Pancreas (tissue), 10 donors: ENCODE results near the gene FAIM2. TPM values are rescaled to one million over a fixed set of nuclear protein-coding genes. Genes with fewer than 3 reads are reported as not detected.
A peak's percentile ranks its signal among the peaks of the same experiment; 100 is the strongest.

Experiments
- ATAC-seq, 4 donors: fragments of 200-7000 bp; cut with Tn5 transposase; one replicate each; pipeline versions ENCODE4 v1.8.0 to v1.9.1; 2020; ENCODE audit warnings: mild to moderate bottlenecking in 4 of 4, moderate library complexity in 4 of 4
- DNase-seq, 6 donors: peaks; one replicate each; pipeline ENCODE4 v3.0.0-alpha.2; 2020
- FAIRE-seq: peaks from 2 replicates; lab custom pipeline; 2012; peaks lifted over from hg19 to GRCh38; lab: Jason Lieb, UNC
- H3K27ac ChIP-seq, 4 donors: fragments of 200-600 bp; sonication (generic); 1 replicate in 3 of 4; 2 replicates in 1 of 4; pipeline versions ENCODE4 v1.5.0 to v1.8.0; 2020
- H3K27me3 ChIP-seq, 4 donors: fragments of 200-600 bp; one replicate each; pipeline ENCODE4 v1.8.0; 2021
- H3K36me3 ChIP-seq, 3 donors: fragments of 200-600 bp; sonication (generic) in 1 of 3; one replicate each; pipeline versions ENCODE4 v1.5.0 to v1.8.0; 2020 to 2021
- H3K4me1 ChIP-seq, 3 donors: fragments of 200-600 bp; one replicate each; pipeline ENCODE4 v1.8.0; 2021
- H3K4me3 ChIP-seq, 4 donors: fragments of 200-600 bp; sonication (generic) in 2 of 4; one replicate each; pipeline versions ENCODE4 v1.5.0 to v1.8.0; 2020 to 2021
- H3K9me3 ChIP-seq, 4 donors: fragments of 200-600 bp; one replicate each; pipeline ENCODE4 v1.8.0; 2021
- WGBS, 2 donors: extraction: QIAGEN DNeasy Blood & Tissue Kit; methylation state at CpG; one replicate each; pipeline ENCODE4 v1.1.7; 2013; 5-methylcytosine and 5-hydroxymethylcytosine counted together
- intact Hi-C, 3 donors: fragments of 100-400 bp; cut with DNase I; formaldehyde crosslinking; loops; one replicate each; pipeline versions ENCODE4 v1.11.1 to v1.14.2; 2022
- polyA plus RNA-seq, 2 donors: library from polyadenylated mRNA; stranded (reverse); fragments of 200-250 nt; gene quantifications; one replicate each; pipeline ENCODE4 v1.2.3, GENCODE V29; 2013
- total RNA-seq, 6 donors: library from RNA; stranded (reverse); fragmentation: NEBNext Ultra II Directional in 4 of 6; extraction: Animal tissue kit (Norgen Biotek cat#: 25700) in 4 of 6; gene quantifications; one replicate each; pipeline versions ENCODE4 v1.2.1 to v1.2.4, GENCODE V29; 2021 to 2023
- TF ChIP-seq, protein P1 (sequence below), 4 donors: fragments of 200-600 bp; sonication (generic) in 3 of 4; IDR thresholded peaks; one replicate each; pipeline versions ENCODE4 v1.5.0 to v1.8.0; 2021; ENCODE audit warnings: antibody characterized with exemption in 4 of 4
- donor health status: healthy with polysubstance abuse.
- donor health status: DM: no; HTN: no; CAD: no; lungs with moderate emphysema.
- donor health status: DM: no; HTN: no; CAD: no.
- donor health status: control.
- donor health status: control.
- donor health status: Bipolar disorder and iron deficiency.
- donor health status: DM: yes; HTN: yes; CAD: no.
- donor health status: DM: no; HTN: no; CAD: no.
- donor health status: DM: no; HTN: no; CAD: no.
- donor health status: DM: yes; HTN: yes; CAD: no.

The FAIM2 gene
- total and polyA plus RNA-seq, 8 donors = 0.14 to 2.1 (median 0.56) TPM

DNA sequence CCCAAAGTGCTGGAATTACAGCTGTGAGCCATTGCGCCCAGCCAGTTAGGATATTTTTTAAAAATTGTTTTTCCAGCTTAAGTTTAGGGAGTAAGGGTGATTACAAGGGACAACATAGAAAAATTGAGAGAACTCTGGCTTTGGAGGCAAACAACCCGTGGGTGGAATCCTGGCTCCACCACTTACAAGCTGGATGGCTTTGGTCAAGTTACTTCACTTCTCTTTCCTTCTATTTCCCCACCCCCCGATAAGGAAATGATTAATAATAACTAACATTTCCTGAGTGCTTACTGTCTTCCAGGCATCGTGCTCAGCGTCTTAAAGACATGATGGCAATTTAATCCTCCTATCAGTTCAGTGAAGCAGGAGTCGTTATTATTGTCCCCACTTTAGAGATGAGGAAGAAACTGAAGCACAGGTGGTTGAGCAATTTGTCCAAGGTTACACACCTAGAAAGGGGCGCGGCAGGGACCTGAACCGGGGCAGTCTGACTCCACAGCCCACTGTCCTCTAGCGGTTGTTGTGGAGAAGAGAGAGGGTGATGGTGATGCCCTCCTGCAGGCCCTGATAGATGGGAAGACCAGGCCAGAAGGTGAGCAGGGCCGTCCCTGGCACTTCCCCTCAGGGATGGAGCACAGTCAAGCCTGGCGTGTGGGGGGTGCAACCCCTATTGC is 16.7 kb upstream of the FAIM2 start:
- no peak for FAIRE-seq

GRCh38 chr12:49917788-49918173 is 14.1 kb upstream of the FAIM2 start:
- intact Hi-C loops = no loop called here
- no peaks in the 10 kb centered on the region for H3K36me3 ChIP-seq

More for the DNA sequence above, 16.7 kb upstream of the FAIM2 start:
- Histone ChIP-seq H3K4me1 (peaks cover 0 to 6% (median 4%) of the 10 kb centered on the region in 3 donors), H3K36me3 (no peaks in the 10 kb centered on the region), H3K27ac (no peak overlapping the region), H3K4me3 (no peak overlapping the region), H3K9me3 (no peaks in the 10 kb centered on the region), H3K27me3 (no peaks in the 10 kb centered on the region)
- WGBS, 2 donors = 70 to 75% methylated on average over 12 of the region's 12 CpGs
- intact Hi-C loops = no loop called here
- TF ChIP-seq, protein P1, sequence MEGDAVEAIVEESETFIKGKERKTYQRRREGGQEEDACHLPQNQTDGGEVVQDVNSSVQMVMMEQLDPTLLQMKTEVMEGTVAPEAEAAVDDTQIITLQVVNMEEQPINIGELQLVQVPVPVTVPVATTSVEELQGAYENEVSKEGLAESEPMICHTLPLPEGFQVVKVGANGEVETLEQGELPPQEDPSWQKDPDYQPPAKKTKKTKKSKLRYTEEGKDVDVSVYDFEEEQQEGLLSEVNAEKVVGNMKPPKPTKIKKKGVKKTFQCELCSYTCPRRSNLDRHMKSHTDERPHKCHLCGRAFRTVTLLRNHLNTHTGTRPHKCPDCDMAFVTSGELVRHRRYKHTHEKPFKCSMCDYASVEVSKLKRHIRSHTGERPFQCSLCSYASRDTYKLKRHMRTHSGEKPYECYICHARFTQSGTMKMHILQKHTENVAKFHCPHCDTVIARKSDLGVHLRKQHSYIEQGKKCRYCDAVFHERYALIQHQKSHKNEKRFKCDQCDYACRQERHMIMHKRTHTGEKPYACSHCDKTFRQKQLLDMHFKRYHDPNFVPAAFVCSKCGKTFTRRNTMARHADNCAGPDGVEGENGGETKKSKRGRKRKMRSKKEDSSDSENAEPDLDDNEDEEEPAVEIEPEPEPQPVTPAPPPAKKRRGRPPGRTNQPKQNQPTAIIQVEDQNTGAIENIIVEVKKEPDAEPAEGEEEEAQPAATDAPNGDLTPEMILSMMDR (IDR thresholded peaks at IDR 0.05) = no peak
- ATAC-seq (peak in 3 of 4 donors; percentile 14 to 26 (median 26)), DNase-seq (no peak)

GRCh38 chr12:49917166-49917787 is 13.6 kb upstream of the FAIM2 start:
- DNase-seq = no peak
- TF ChIP-seq, protein P1 (IDR thresholded peaks at IDR 0.05) = no peak
- 84 to 90% methylated on average over 12 of the region's 12 CpGs for WGBS, 2 donors

More at GRCh38 chr12:49917788-49918173, 14.1 kb upstream of the FAIM2 start:
- TF ChIP-seq, protein P1 (IDR thresholded peaks at IDR 0.05) = no peak
- no peaks in the 10 kb centered on the region for H3K27me3 ChIP-seq
- DNase-seq (no peak), FAIRE-seq (no peak), ATAC-seq (no peak)
- H3K4me3 ChIP-seq = no peak overlapping the region
- WGBS, 2 donors = 61 to 77% methylated on average over 5 of the region's 5 CpGs
- H3K4me1 ChIP-seq = peaks cover 0 to 3% (median under 1%) of the 10 kb centered on the region in 3 donors
- H3K27ac ChIP-seq = no peak overlapping the region
- H3K9me3 ChIP-seq = no peaks in the 10 kb centered on the region

DNA sequence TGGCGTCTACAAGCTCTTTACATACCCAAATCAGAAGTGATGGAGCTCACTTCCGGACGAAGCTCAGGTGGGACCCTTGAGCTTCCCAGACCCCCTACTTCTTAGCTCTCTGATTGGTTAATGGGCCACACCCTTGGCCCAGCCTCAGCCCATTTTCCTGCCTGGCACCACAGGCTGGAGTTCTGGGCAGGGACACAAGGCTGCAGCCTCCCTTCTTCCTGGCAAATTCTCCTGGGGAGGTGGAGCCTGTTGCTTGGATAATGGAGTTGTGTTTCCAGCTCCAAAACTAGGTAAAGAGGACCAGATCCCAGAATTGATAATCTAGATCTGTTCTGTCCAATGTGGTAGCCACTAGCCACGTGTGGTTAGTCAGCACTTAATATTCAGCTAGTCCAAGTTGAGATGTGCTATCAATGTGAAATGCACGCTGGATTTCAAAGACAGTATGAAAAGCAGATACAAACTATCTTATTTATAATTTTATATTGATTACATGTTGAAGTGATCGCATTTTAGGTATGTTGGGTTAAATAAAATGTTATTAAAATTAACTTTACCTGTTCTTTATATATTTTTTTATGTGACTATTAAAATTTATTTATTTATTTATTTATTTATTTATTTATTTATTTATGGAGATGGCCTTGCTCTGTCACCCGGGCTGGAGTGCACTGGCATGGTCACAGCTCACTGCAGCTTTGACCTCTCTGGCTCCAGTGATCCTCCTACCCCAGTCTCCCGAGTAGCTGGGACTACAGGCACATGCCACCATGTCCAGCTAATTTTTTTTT is 12.6 kb upstream of the FAIM2 start:
- WGBS, 2 donors = 67 to 78% methylated on average over 8 of the region's 8 CpGs
- H3K36me3 ChIP-seq = no peaks in the 10 kb centered on the region
- no peaks in the 10 kb centered on the region for H3K9me3 ChIP-seq
- ATAC-seq (no peak), FAIRE-seq (no peak), DNase-seq (peak in 1 of 6 donors; percentile 5)
- no peaks in the 10 kb centered on the region for H3K4me1 ChIP-seq
- H3K27me3 ChIP-seq = no peaks in the 10 kb centered on the region
- no peak overlapping the region for H3K4me3 ChIP-seq
- intact Hi-C loops = no loop called here
- TF ChIP-seq, protein P1 (IDR thresholded peaks at IDR 0.05) = no peak
- no peak overlapping the region for H3K27ac ChIP-seq

More at GRCh38 chr12:49917166-49917787, 13.6 kb upstream of the FAIM2 start:
- no peaks in the 10 kb centered on the region for H3K4me1 ChIP-seq
- FAIRE-seq (no peak), ATAC-seq (no peak)
- H3K36me3 ChIP-seq = no peaks in the 10 kb centered on the region
- H3K4me3 ChIP-seq = no peak overlapping the region
- H3K9me3 ChIP-seq = no peaks in the 10 kb centered on the region
- H3K27ac ChIP-seq = no peak overlapping the region
- H3K27me3 ChIP-seq = no peaks in the 10 kb centered on the region
- intact Hi-C loops = no loop called here
